ENCODE data around the gene FAM216B. TPM values are rescaled to one million over a fixed set of nuclear protein-coding genes. Genes with fewer than 3 reads are reported as not detected.

Gene FAM216B
- polyA plus RNA-seq, 1 of the 3 experiments (the other 2 are of a cell fraction), result not detected

DNA sequence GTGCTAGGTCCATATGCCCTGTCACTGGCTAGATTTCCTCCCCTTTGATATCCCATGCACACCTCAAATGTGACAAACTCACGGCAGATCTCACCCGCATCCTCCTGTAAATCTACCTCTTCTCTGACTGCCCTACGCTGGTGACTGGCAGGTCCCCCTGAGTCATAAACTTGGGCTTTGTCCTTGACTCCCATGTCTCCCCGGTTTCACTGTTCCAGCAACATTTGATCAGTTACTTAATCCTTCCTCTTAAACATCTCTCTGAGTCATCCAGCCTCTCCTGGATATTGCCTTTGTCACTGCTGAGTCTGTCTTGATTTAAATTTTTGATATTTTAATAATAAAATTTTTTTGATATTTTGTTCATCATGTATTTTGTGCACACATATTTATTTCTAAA lies 26.5 kb downstream of the FAM216B start:
- H3K27ac ChIP-seq (ENCODE audit: low read depth in 2 of 2, low read length in 1 of 2), result peak overlapping the region in 1 of 2 experiments; percentile 81; a peak in 2 of 4 replicates
- POLR2A ChIA-PET, result interaction anchor here (0.6 kb wide), 1 partner anchor 451 kb away, joined by 4 read pairs; no protein-coding TSS in a partner anchor
- H3K4me1 ChIP-seq (ENCODE audit: control insufficient read depth in 1 of 2, insufficient read depth in 2 of 2, low read depth in 1 of 2, low read length in 1 of 2), result 0 out of 4 replicates have a peak, but pooled peaks cover 0 to 7% of the 10 kb centered on the region in 2 experiments
- no peaks in the 10 kb centered on the region for H3K9me2 ChIP-seq
- peaks cover 19% of the 10 kb centered on the region for H3F3A ChIP-seq (replicated peaks; ENCODE audit: insufficient read depth)
- no peak overlapping the region for H3K9ac ChIP-seq
- H3K79me2 ChIP-seq (ENCODE audit: insufficient read depth), result no peaks in the 10 kb centered on the region
- peak overlapping the region in 1 of 2 experiments; percentile 29; a peak in 1 of 4 replicates for H3K4me3 ChIP-seq (ENCODE audit: low read depth in 2 of 2, low read length in 1 of 2)
- no peak for DNase-seq
- no peaks in the 10 kb centered on the region for H3K27me3 ChIP-seq (ENCODE audit: insufficient read depth)
- no peak overlapping the region for H2AFZ ChIP-seq (ENCODE audit: low read depth)
- 27% methylated on average over 4 of the region's 4 CpGs for WGBS (ENCODE audit: low lambda C conversion rate)
- peak overlapping the region; percentile 66; the same call in 1 of the 2 replicates for H3K4me2 ChIP-seq
- TF ChIP-seq JUND (IDR thresholded peaks at IDR 0.05) (peak; percentile 72), MXI1 (IDR thresholded peaks at IDR 0.05; ENCODE audit: low read depth, low read length) (no peak), FOSL2 (IDR thresholded peaks at IDR 0.05; ENCODE audit: borderline replicate concordance, low read depth) (peak; percentile 63; the same call in 1 of the 2 replicates), GATA2 (CRISPR knock-in tag; IDR thresholded peaks at IDR 0.05) (no peak), TCF12 (IDR thresholded peaks at IDR 0.05) (peak; percentile 56; the same call in 1 of the 2 replicates), NFIC (IDR thresholded peaks at IDR 0.05; ENCODE audit: borderline replicate concordance) (0 out of 2 replicates have a peak, but pooled peaks have one; percentile 20)
- TF ChIP-seq, protein P1, sequence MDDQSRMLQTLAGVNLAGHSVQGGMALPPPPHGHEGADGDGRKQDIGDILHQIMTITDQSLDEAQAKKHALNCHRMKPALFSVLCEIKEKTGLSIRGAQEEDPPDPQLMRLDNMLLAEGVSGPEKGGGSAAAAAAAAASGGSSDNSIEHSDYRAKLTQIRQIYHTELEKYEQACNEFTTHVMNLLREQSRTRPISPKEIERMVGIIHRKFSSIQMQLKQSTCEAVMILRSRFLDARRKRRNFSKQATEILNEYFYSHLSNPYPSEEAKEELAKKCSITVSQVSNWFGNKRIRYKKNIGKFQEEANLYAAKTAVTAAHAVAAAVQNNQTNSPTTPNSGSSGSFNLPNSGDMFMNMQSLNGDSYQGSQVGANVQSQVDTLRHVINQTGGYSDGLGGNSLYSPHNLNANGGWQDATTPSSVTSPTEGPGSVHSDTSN (IDR thresholded peaks at IDR 0.05), result peak; percentile 86
- no peaks in the 10 kb centered on the region for H3K36me3 ChIP-seq (replicated peaks in 1 of 2; ENCODE audit: control insufficient read depth in 1 of 2, insufficient read depth in 2 of 2, low read length in 1 of 2)
- H3K9me3 ChIP-seq, result no peaks in the 10 kb centered on the region
- CTCF ChIA-PET, result no interaction called here
- H4K20me1 ChIP-seq (ENCODE audit: insufficient read depth), result no peaks in the 10 kb centered on the region

GRCh38 chr13:42808341-42808940 lies 27.1 kb downstream of the FAM216B start:
- ChIA-PET POLR2A (interaction anchor here (0.6 kb wide), 1 partner anchor 10 kb away, joined by 3 read pairs; no protein-coding TSS in a partner anchor), CTCF (no interaction called here)
- H3K4me3 ChIP-seq (ENCODE audit: low read depth in 2 of 2, low read length in 1 of 2), result no peak overlapping the region
- no peaks in the 10 kb centered on the region for H3K36me3 ChIP-seq (replicated peaks in 1 of 2; ENCODE audit: control insufficient read depth in 1 of 2, insufficient read depth in 2 of 2, low read length in 1 of 2)
- H3K27me3 ChIP-seq (ENCODE audit: insufficient read depth), result no peaks in the 10 kb centered on the region
- peak overlapping the region; percentile 50; the same call in 1 of the 2 replicates for H3K4me2 ChIP-seq
- H3K27ac ChIP-seq (ENCODE audit: low read depth in 2 of 2, low read length in 1 of 2), result peak overlapping the region in 1 of 2 experiments; percentile 81; a peak in 2 of 4 replicates
- whole genome bisulfite sequencing (ENCODE audit: low lambda C conversion rate), result 29% methylated on average over 5 of the region's 5 CpGs
- H3K9ac ChIP-seq, result no peak overlapping the region
- no peaks in the 10 kb centered on the region for H3K79me2 ChIP-seq (ENCODE audit: insufficient read depth)
- H3K9me3 ChIP-seq, result no peaks in the 10 kb centered on the region
- 0 out of 4 replicates have a peak, but pooled peaks cover 0 to 7% of the 10 kb centered on the region in 2 experiments for H3K4me1 ChIP-seq (ENCODE audit: control insufficient read depth in 1 of 2, insufficient read depth in 2 of 2, low read depth in 1 of 2, low read length in 1 of 2)
- DNase-seq, result no peak
- H3F3A ChIP-seq (replicated peaks; ENCODE audit: insufficient read depth), result peaks cover 19% of the 10 kb centered on the region
- H2AFZ ChIP-seq (ENCODE audit: low read depth), result no peak overlapping the region
- no peaks in the 10 kb centered on the region for H4K20me1 ChIP-seq (ENCODE audit: insufficient read depth)
- H3K9me2 ChIP-seq, result no peaks in the 10 kb centered on the region
- peak in 1 of 2 experiments; percentile 93; a peak in 2 of 4 replicates for TF ChIP-seq EP300 (IDR thresholded peaks at IDR 0.05; ENCODE audit: borderline replicate concordance in 1 of 2, low read depth in 1 of 2, low read length in 1 of 2)
- TF ChIP-seq FOXM1 (IDR thresholded peaks at IDR 0.05; ENCODE audit: low read depth), result peak; percentile 40; the same call in 1 of the 2 replicates
- no peak for TF ChIP-seq ELF1 (IDR thresholded peaks at IDR 0.05)
- TF ChIP-seq TCF12 (IDR thresholded peaks at IDR 0.05), result peak; percentile 88
- peak; percentile 66 for TF ChIP-seq MEF2A (IDR thresholded peaks at IDR 0.05; ENCODE audit: borderline replicate concordance, low read depth)
- peak; percentile 80 for TF ChIP-seq TEAD4 (IDR thresholded peaks at IDR 0.05; ENCODE audit: borderline replicate concordance, insufficient read depth)
- TF ChIP-seq EZH2phosphoT487 (IDR thresholded peaks at IDR 0.05; ENCODE audit: borderline replicate concordance, low read depth), result no peak
- TF ChIP-seq, protein P2, sequence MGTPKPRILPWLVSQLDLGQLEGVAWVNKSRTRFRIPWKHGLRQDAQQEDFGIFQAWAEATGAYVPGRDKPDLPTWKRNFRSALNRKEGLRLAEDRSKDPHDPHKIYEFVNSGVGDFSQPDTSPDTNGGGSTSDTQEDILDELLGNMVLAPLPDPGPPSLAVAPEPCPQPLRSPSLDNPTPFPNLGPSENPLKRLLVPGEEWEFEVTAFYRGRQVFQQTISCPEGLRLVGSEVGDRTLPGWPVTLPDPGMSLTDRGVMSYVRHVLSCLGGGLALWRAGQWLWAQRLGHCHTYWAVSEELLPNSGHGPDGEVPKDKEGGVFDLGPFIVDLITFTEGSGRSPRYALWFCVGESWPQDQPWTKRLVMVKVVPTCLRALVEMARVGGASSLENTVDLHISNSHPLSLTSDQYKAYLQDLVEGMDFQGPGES (IDR thresholded peaks at IDR 0.05; ENCODE audit: low read depth, low read length), result no peak
- no peak for TF ChIP-seq MXI1 (IDR thresholded peaks at IDR 0.05; ENCODE audit: low read depth, low read length)
- TF ChIP-seq GABPA (IDR thresholded peaks at IDR 0.05; ENCODE audit: low read depth), result no peak
- TF ChIP-seq, protein P3, sequence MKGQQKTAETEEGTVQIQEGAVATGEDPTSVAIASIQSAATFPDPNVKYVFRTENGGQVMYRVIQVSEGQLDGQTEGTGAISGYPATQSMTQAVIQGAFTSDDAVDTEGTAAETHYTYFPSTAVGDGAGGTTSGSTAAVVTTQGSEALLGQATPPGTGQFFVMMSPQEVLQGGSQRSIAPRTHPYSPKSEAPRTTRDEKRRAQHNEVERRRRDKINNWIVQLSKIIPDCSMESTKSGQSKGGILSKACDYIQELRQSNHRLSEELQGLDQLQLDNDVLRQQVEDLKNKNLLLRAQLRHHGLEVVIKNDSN (IDR thresholded peaks at IDR 0.05; ENCODE audit: borderline replicate concordance, low read depth), result no peak
- TF ChIP-seq RAD21 (IDR thresholded peaks at IDR 0.05; ENCODE audit: low read length), result no peak
- TF ChIP-seq NRF1 (IDR thresholded peaks at IDR 0.05; ENCODE audit: low read depth, low read length), result no peak
- peak; percentile 86 for TF ChIP-seq FOSL2 (IDR thresholded peaks at IDR 0.05; ENCODE audit: borderline replicate concordance, low read depth)
- TF ChIP-seq RXRA (IDR thresholded peaks at IDR 0.05; ENCODE audit: borderline replicate concordance, low read depth), result peak; percentile 45; the same call in 1 of the 2 replicates
- TF ChIP-seq YY1 (IDR thresholded peaks at IDR 0.05; ENCODE audit: low read depth), result no peak
- no peak for TF ChIP-seq CHD2 (IDR thresholded peaks at IDR 0.05; ENCODE audit: low read length, partially characterized antibody)
- TF ChIP-seq GATA2 (CRISPR knock-in tag; IDR thresholded peaks at IDR 0.05), result no peak
